Astrocyte (in vitro differentiated cells and primary cell): Measurements from ENCODE around the gene OCA2. TPM values are rescaled to one million over a fixed set of nuclear protein-coding genes. Genes with fewer than 3 reads are reported as not detected.
"Not testable (repeated sequence)": the region's sequence is repeated elsewhere in the genome, so short reads cannot be mapped to it uniquely, and the experiment has no call there.

Experiments used
- DNase-seq: peaks from one replicate; pipeline ENCODE4 v3.0.0-alpha.2; 2010; ENCODE audit warnings: low read depth
- FAIRE-seq: peaks from 2 replicates; lab custom pipeline; 2011; peaks lifted over from hg19 to GRCh38; lab: Jason Lieb, UNC
- H2AFZ ChIP-seq: 2 replicates; pipeline ENCODE4 v1.6.0; 2012; ENCODE audit warnings: low read depth, low read length, inconsistent platforms
- H3K27ac ChIP-seq: 2 replicates; pipeline ENCODE4 v1.5.1; 2011; ENCODE audit warnings: low read depth, low read length, inconsistent platforms
- H3K27me3 ChIP-seq: 2 replicates; pipeline ENCODE4 v1.6.0; 2011; ENCODE audit warnings: low read length, inconsistent platforms; ENCODE audit not compliant: insufficient read depth
- H3K36me3 ChIP-seq: 2 replicates; pipeline ENCODE4 v1.5.1; 2011; ENCODE audit warnings: low read length, inconsistent platforms; ENCODE audit not compliant: insufficient read depth
- H3K4me1 ChIP-seq: 2 replicates; pipeline ENCODE4 v1.5.1; 2011; ENCODE audit warnings: low read length, inconsistent platforms; ENCODE audit not compliant: insufficient read depth
- H3K4me2 ChIP-seq: 2 replicates; pipeline ENCODE4 v1.6.0; 2012; ENCODE audit warnings: low read length, inconsistent platforms
- H3K4me3 ChIP-seq: 2 replicates; pipeline ENCODE4 v1.5.1; 2011; ENCODE audit warnings: low read depth, mild to moderate bottlenecking, low read length, inconsistent platforms; ENCODE audit not compliant: insufficient read depth
- H3K79me2 ChIP-seq: 2 replicates; pipeline ENCODE4 v1.6.0; 2012; ENCODE audit warnings: mild to moderate bottlenecking, low read length, inconsistent platforms; ENCODE audit not compliant: insufficient read depth
- H3K9ac ChIP-seq: 2 replicates; pipeline ENCODE4 v1.6.0; 2012; ENCODE audit warnings: mild to moderate bottlenecking, low read length, inconsistent platforms
- H3K9me3 ChIP-seq: 2 replicates; pipeline ENCODE4 v1.5.1; 2012; ENCODE audit warnings: low read depth, mild to moderate bottlenecking, low read length, inconsistent platforms; ENCODE audit not compliant: insufficient read depth
- H4K20me1 ChIP-seq: 2 replicates; pipeline ENCODE4 v1.6.0; 2012; ENCODE audit warnings: low read length, inconsistent platforms; ENCODE audit not compliant: insufficient read depth
- H3K27ac Mint-ChIP-seq: one replicate; pipeline ENCODE4 v1.8.0; 2021; ENCODE audit warnings: mild to moderate bottlenecking, mixed read lengths; ENCODE audit not compliant: unreplicated experiment
- H3K27me3 Mint-ChIP-seq: one replicate; pipeline ENCODE4 v1.8.0; 2021; ENCODE audit warnings: low read depth, mixed read lengths; ENCODE audit not compliant: unreplicated experiment
- H3K36me3 Mint-ChIP-seq: one replicate; pipeline ENCODE4 v1.8.0; 2021; ENCODE audit warnings: low read depth, mixed read lengths; ENCODE audit not compliant: unreplicated experiment
- H3K4me1 Mint-ChIP-seq: one replicate; pipeline ENCODE4 v1.8.0; 2021; ENCODE audit warnings: low read depth, mixed read lengths; ENCODE audit not compliant: unreplicated experiment
- H3K4me3 Mint-ChIP-seq: one replicate; pipeline ENCODE4 v1.8.0; 2021; ENCODE audit warnings: mild to moderate bottlenecking, moderate library complexity, mixed read lengths; ENCODE audit not compliant: unreplicated experiment
- H3K9me3 Mint-ChIP-seq: one replicate; pipeline ENCODE4 v1.8.0; 2021; ENCODE audit warnings: mild to moderate bottlenecking, mixed read lengths; ENCODE audit not compliant: unreplicated experiment
- CTCF ChIP-seq: IDR thresholded peaks from 2 replicates; pipeline ENCODE4 v1.5.1; 2011; ENCODE audit warnings: low read depth, mild to moderate bottlenecking, inconsistent platforms, low read length, moderate library complexity; ENCODE audit not compliant: insufficient read depth
- EZH2 ChIP-seq: IDR thresholded peaks from 2 replicates; pipeline ENCODE4 v1.6.1; 2012; ENCODE audit warnings: mild to moderate bottlenecking, low read length, inconsistent platforms; ENCODE audit not compliant: insufficient read depth
- total RNA-seq: library from RNA; stranded (reverse); gene quantifications from 2 replicates; pipeline ENCODE4 v1.2.1, GENCODE V29; 2021

OCA2 gene
- total RNA-seq, 1 donor from 2014 or later: 2.9 TPM

GRCh38 chr15:27767918-27768640 is 331.0 kb downstream of the OCA2 start:
- H3K36me3 ChIP-seq: no peaks in the 10 kb centered on the region
- Mint-ChIP-seq H3K4me3 (no peak overlapping the region), H3K27ac (no peak overlapping the region), H3K9me3 (peaks cover 6% of the 10 kb centered on the region), H3K27me3 (no peaks in the 10 kb centered on the region), H3K4me1 (no peaks in the 10 kb centered on the region), H3K36me3 (no peaks in the 10 kb centered on the region)
- H3K9ac ChIP-seq: no peak overlapping the region
- TF ChIP-seq EZH2 (no peak), CTCF (no peak)
- H3K4me1 ChIP-seq: no peaks in the 10 kb centered on the region
- no peaks in the 10 kb centered on the region for H4K20me1 ChIP-seq
- no peaks in the 10 kb centered on the region for H3K9me3 ChIP-seq
- FAIRE-seq: no peak
- H3K27me3 ChIP-seq: no peaks in the 10 kb centered on the region
- no peak overlapping the region for H3K4me2 ChIP-seq
- no peak overlapping the region for H3K4me3 ChIP-seq
- DNase-seq: no peak
- H2AFZ ChIP-seq: no peak overlapping the region
- H3K79me2 ChIP-seq: no peaks in the 10 kb centered on the region
- H3K27ac ChIP-seq: no peak overlapping the region

DNA sequence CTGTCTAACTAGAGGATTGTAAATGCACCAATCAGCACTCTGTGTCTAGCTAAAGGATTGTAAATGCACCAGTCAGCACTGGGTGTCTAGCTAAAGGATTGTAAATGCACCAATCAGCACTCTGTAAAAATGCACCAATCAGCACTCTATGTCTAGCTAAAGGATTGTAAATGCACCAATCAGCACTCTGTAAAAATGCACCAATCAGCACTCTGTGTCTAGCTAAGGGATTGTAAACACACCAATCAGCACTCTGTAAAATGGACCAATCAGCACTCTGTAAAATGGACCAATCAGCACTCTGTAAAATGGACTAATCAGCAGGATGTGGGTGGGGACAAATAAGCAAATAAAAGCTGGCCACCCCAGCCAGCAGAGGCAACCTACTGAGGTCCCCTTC is 331.7 kb downstream of the OCA2 start:
- FAIRE-seq, H3K27ac ChIP-seq, H3K9me3 ChIP-seq, H3K27ac Mint-ChIP-seq, H3K4me1 Mint-ChIP-seq, H3K9ac ChIP-seq, DNase-seq, H2AFZ ChIP-seq, H3K36me3 ChIP-seq, H3K79me2 ChIP-seq, H3K9me3 Mint-ChIP-seq, H3K36me3 Mint-ChIP-seq, H3K4me3 ChIP-seq, H3K27me3 ChIP-seq, H3K4me1 ChIP-seq, H3K4me3 Mint-ChIP-seq, H3K27me3 Mint-ChIP-seq, H3K4me2 ChIP-seq, H4K20me1 ChIP-seq: not testable (repeated sequence)

DNA sequence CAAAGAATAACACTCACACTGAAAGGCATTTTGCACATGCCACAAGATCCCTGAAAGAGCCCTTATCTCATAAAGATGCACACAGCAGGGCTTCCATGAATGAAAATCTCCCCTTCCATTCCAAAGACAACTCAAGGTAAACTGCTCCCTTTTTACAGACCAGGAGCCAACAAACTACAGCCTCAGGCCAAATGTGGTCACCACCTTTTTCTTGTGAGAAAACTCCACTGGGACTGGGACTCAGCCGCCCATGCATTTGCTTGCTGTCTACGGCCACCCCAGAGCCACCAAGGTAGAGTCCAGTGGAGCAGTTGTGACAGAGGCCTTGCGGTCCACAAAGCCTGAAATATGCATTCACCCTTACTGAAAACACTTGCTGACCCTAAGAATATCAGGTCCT is 334.8 kb downstream of the OCA2 start:
- Histone ChIP-seq H3K9ac (no peak overlapping the region), H3K9me3 (no peaks in the 10 kb centered on the region), H3K79me2 (no peaks in the 10 kb centered on the region), H3K4me3 (no peak overlapping the region), H3K4me2 (no peak overlapping the region), H3K4me1 (no peaks in the 10 kb centered on the region), H3K27ac (no peak overlapping the region), H4K20me1 (no peaks in the 10 kb centered on the region), H2AFZ (no peak overlapping the region), H3K27me3 (no peaks in the 10 kb centered on the region), H3K36me3 (no peaks in the 10 kb centered on the region)
- DNase-seq (no peak), FAIRE-seq (no peak)
- H3K4me1 Mint-ChIP-seq: no peaks in the 10 kb centered on the region
- no peak overlapping the region for H3K4me3 Mint-ChIP-seq
- TF ChIP-seq EZH2: no peak
- no peak for TF ChIP-seq CTCF
- peaks cover 6% of the 10 kb centered on the region for H3K9me3 Mint-ChIP-seq
- no peaks in the 10 kb centered on the region for H3K36me3 Mint-ChIP-seq
- H3K27ac Mint-ChIP-seq: no peak overlapping the region
- no peaks in the 10 kb centered on the region for H3K27me3 Mint-ChIP-seq
